Measurements from ENCODE around the gene LMTK3.

- no peak for TF ChIP-seq CTCF (IDR thresholded peaks at IDR 0.05)
- no peak for TF ChIP-seq POLR2AphosphoS5 (IDR thresholded peaks at IDR 0.05; ENCODE audit: low read depth, low read length)
- TF ChIP-seq, protein P1, sequence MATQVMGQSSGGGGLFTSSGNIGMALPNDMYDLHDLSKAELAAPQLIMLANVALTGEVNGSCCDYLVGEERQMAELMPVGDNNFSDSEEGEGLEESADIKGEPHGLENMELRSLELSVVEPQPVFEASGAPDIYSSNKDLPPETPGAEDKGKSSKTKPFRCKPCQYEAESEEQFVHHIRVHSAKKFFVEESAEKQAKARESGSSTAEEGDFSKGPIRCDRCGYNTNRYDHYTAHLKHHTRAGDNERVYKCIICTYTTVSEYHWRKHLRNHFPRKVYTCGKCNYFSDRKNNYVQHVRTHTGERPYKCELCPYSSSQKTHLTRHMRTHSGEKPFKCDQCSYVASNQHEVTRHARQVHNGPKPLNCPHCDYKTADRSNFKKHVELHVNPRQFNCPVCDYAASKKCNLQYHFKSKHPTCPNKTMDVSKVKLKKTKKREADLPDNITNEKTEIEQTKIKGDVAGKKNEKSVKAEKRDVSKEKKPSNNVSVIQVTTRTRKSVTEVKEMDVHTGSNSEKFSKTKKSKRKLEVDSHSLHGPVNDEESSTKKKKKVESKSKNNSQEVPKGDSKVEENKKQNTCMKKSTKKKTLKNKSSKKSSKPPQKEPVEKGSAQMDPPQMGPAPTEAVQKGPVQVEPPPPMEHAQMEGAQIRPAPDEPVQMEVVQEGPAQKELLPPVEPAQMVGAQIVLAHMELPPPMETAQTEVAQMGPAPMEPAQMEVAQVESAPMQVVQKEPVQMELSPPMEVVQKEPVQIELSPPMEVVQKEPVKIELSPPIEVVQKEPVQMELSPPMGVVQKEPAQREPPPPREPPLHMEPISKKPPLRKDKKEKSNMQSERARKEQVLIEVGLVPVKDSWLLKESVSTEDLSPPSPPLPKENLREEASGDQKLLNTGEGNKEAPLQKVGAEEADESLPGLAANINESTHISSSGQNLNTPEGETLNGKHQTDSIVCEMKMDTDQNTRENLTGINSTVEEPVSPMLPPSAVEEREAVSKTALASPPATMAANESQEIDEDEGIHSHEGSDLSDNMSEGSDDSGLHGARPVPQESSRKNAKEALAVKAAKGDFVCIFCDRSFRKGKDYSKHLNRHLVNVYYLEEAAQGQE (IDR thresholded peaks at IDR 0.05; ENCODE audit: insufficient read depth in 1 of 2, low read depth in 2 of 2, low read length in 1 of 2), result no peak
- no peak for TF ChIP-seq TCF7L2 (IDR thresholded peaks at IDR 0.05; ENCODE audit: low read depth, low read length)
Observed at GRCh38 chr19:48470856-48471255, 40.8 kb downstream of the LMTK3 start.
